WTC11 (cell line): ENCODE results near the gene CD300A. TPM values are rescaled to one million over a fixed set of nuclear protein-coding genes. Genes with fewer than 3 reads are reported as not detected.

Source experiments
- ATAC-seq: fragments of 200-7000 bp; cut with Tn5 transposase; 2 replicates; pipeline ENCODE4 v1.10.0; 2021; ENCODE audit warnings: mild to moderate bottlenecking, moderate library complexity
- CTCF ChIA-PET: fragments of 300-600 bp; sonication (Branson Sonifier 250); formaldehyde crosslinking; loops from one replicate; lab custom pipeline; 2021; ENCODE audit warnings: antibody characterized with exemption; lab: Charles Lee
- POLR2A ChIA-PET: fragments of 350-600 bp; sonication (Branson Sonifier 250); formaldehyde crosslinking; loops from one replicate; lab custom pipeline; 2021; ENCODE audit warnings: antibody characterized with exemption; lab: Charles Lee
- DNase-seq: peaks from one replicate; pipeline ENCODE4 v3.0.0; 2021; ENCODE audit warnings: low spot score
- H3K27ac Mint-ChIP-seq: 2 replicates; pipeline ENCODE4 v1.8.0; 2021; ENCODE audit warnings: mixed read lengths
- H3K27me3 Mint-ChIP-seq: 2 replicates; pipeline ENCODE4 v1.8.0; 2021; ENCODE audit warnings: low read depth, mild to moderate bottlenecking, moderate library complexity, mixed read lengths
- H3K36me3 Mint-ChIP-seq: 2 replicates; pipeline ENCODE4 v1.8.0; 2021; ENCODE audit warnings: mixed read lengths
- H3K4me1 Mint-ChIP-seq: 2 replicates; pipeline ENCODE4 v1.8.0; 2022; ENCODE audit warnings: mixed read lengths
- H3K4me3 Mint-ChIP-seq: 2 replicates; pipeline ENCODE4 v1.8.0; 2021; ENCODE audit warnings: mild to moderate bottlenecking, moderate library complexity, mixed read lengths
- H3K9me3 Mint-ChIP-seq: 2 replicates; pipeline ENCODE4 v1.8.0; 2021; ENCODE audit warnings: mixed read lengths
- AFF4 ChIP-seq: sonication (generic); formaldehyde crosslinking; IDR thresholded peaks from 2 replicates; pipeline ENCODE4 v1.8.1; 2023; ENCODE audit warnings: mild to moderate bottlenecking, missing genetic modification reagents, borderline replicate concordance
- ARID4B ChIP-seq: sonication (generic); formaldehyde crosslinking; IDR thresholded peaks from 2 replicates; pipeline ENCODE4 v1.8.0; 2023; ENCODE audit warnings: missing genetic modification reagents, mild to moderate bottlenecking, borderline replicate concordance
- ESRRA ChIP-seq: sonication (generic); formaldehyde crosslinking; IDR thresholded peaks from 2 replicates; pipeline ENCODE4 v1.8.1; 2022; ENCODE audit warnings: mild to moderate bottlenecking, missing genetic modification reagents, borderline replicate concordance
- FOXJ3 ChIP-seq: sonication (generic); formaldehyde crosslinking; IDR thresholded peaks from 2 replicates; pipeline ENCODE4 v1.9.0; 2021; ENCODE audit warnings: missing genetic modification reagents, mild to moderate bottlenecking, borderline replicate concordance
- FOXK1 ChIP-seq: sonication (generic); formaldehyde crosslinking; IDR thresholded peaks from 2 replicates; pipeline ENCODE4 v1.8.0; 2022; ENCODE audit warnings: mild to moderate bottlenecking, moderate library complexity, missing genetic modification reagents
- JUN ChIP-seq: sonication (generic); formaldehyde crosslinking; IDR thresholded peaks from 2 replicates; pipeline ENCODE4 v1.8.0; 2023; ENCODE audit warnings: mild to moderate bottlenecking, missing genetic modification reagents
- MLX ChIP-seq: sonication (generic); formaldehyde crosslinking; IDR thresholded peaks from 2 replicates; pipeline ENCODE4 v1.8.1; 2023; ENCODE audit warnings: mild to moderate bottlenecking, missing genetic modification reagents, moderate library complexity
- MYBL2 ChIP-seq: sonication (generic); formaldehyde crosslinking; IDR thresholded peaks from 2 replicates; pipeline ENCODE4 v1.8.1; 2023; ENCODE audit warnings: mild to moderate bottlenecking, moderate library complexity, missing genetic modification reagents
- OVOL2 ChIP-seq: fragments of 250-450 bp; sonication (Bioruptor Pico); IDR thresholded peaks from 2 replicates; pipeline ENCODE4 v1.9.0; 2021; ENCODE audit warnings: mild to moderate bottlenecking, borderline replicate concordance
- SP1 ChIP-seq: sonication (generic); formaldehyde crosslinking; conservative IDR thresholded peaks from 2 replicates; pipeline ENCODE4 v1.8.1; 2022; ENCODE audit warnings: missing genetic modification reagents
- ZNF121 ChIP-seq: sonication (generic); formaldehyde crosslinking; IDR thresholded peaks from 2 replicates; pipeline ENCODE4 v1.8.0; 2023; ENCODE audit warnings: missing genetic modification reagents
- ZNF219 ChIP-seq: sonication (generic); formaldehyde crosslinking; IDR thresholded peaks from 2 replicates; pipeline ENCODE4 v1.8.0; 2023; ENCODE audit warnings: missing genetic modification reagents, mild to moderate bottlenecking, borderline replicate concordance
- ZNF512 ChIP-seq: sonication (generic); formaldehyde crosslinking; IDR thresholded peaks from 2 replicates; pipeline ENCODE4 v1.8.1; 2022; ENCODE audit warnings: missing genetic modification reagents, borderline replicate concordance
- total RNA-seq: library from RNA; stranded (reverse); gene quantifications from 3 replicates; pipeline ENCODE4 v1.2.3, GENCODE V29; 2021
- TF ChIP-seq, protein P1 (sequence below): sonication (generic); formaldehyde crosslinking; IDR thresholded peaks from 2 replicates; pipeline ENCODE4 v1.8.0; 2023; ENCODE audit warnings: missing genetic modification reagents
- TF ChIP-seq, protein P2 (sequence below): sonication (generic); formaldehyde crosslinking; conservative IDR thresholded peaks from 2 replicates; pipeline ENCODE4 v1.8.1; 2023; ENCODE audit warnings: mild to moderate bottlenecking, low read depth, missing genetic modification reagents, moderate library complexity

The CD300A gene
- total RNA-seq, 1 experiment from 2014 or later, result 1.1 TPM

DNA sequence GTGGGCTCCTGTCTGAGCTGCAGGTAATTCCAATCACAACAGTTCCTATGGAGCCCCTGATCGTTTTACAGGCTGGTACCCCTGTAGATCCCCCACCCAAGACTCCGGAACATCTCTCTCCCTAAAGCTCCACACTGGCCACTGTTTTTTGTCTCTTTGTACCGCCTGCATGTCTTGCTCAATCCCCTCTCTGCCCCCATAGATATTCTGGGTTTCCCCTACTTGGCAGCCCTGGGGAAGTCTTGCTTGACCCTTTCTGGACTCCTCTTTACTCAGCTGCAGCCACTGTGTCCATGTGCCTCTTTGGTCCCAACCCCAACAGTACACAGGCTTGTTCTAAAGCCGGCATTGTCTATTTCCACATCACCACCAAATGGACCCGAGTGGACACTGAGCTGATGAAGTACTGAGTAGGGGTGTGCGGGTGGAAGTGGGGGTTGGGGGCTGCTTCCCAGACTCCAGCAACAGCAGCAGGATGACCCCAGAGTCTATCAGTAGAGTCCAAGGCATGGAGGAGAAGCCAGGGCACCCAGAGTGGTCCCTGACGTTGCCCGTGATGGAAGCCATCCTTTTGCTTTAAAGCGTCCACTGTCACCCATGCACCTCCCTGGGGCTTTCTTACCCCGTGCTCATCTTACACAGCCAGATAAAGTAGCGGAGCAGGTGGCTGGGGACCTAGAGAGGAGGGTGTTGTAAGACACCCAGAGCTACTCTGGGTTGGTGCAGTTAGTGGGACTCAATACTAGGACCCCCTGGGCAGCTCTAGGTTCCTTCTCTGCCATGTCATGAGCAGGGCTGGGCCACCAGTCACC is 58.4 kb downstream of the CD300A start:
- Mint-ChIP-seq H3K36me3 (no peaks in the 10 kb centered on the region), H3K27ac (no peak overlapping the region), H3K4me1 (no peaks in the 10 kb centered on the region), H3K9me3 (peaks cover 16% of the 10 kb centered on the region), H3K27me3 (peaks cover 24% of the 10 kb centered on the region), H3K4me3 (no peak overlapping the region)
- TF ChIP-seq ARID4B (no peak), FOXJ3 (CRISPR knock-in tag) (no peak), ZNF219 (CRISPR knock-in tag) (no peak), SP1 (CRISPR knock-in tag) (no peak), AFF4 (CRISPR knock-in tag) (no peak), OVOL2 (CRISPR knock-in tag) (no peak), FOXK1 (CRISPR knock-in tag) (no peak), ESRRA (CRISPR knock-in tag) (no peak), ZNF512 (CRISPR knock-in tag) (no peak), MYBL2 (CRISPR knock-in tag) (no peak)
- TF ChIP-seq, protein P1, sequence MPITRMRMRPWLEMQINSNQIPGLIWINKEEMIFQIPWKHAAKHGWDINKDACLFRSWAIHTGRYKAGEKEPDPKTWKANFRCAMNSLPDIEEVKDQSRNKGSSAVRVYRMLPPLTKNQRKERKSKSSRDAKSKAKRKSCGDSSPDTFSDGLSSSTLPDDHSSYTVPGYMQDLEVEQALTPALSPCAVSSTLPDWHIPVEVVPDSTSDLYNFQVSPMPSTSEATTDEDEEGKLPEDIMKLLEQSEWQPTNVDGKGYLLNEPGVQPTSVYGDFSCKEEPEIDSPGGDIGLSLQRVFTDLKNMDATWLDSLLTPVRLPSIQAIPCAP, result no peak
- CTCF ChIA-PET, result interaction anchor here (1.2 to 1.6 kb wide), 2 partner anchors 146 to 157 kb away, joined by 3 read pairs; no protein-coding TSS in a partner anchor
- ATAC-seq, result no peak
- POLR2A ChIA-PET, result no interaction called here
- no peak for DNase-seq

GRCh38 chr17:74525465-74525725 is 59.0 kb downstream of the CD300A start:
- Mint-ChIP-seq H3K9me3 (peaks cover 13% of the 10 kb centered on the region), H3K27me3 (peaks cover 30% of the 10 kb centered on the region), H3K36me3 (no peaks in the 10 kb centered on the region), H3K27ac (no peak overlapping the region), H3K4me3 (no peak overlapping the region), H3K4me1 (no peaks in the 10 kb centered on the region)
- ATAC-seq (no peak), DNase-seq (no peak)
- POLR2A ChIA-PET, result no interaction called here
- CTCF ChIA-PET, result interaction anchor here (1.2 to 1.6 kb wide), 3 partner anchors 41 to 157 kb away, joined by 3 to 4 read pairs (median 3); no protein-coding TSS in a partner anchor
- TF ChIP-seq ZNF121 (CRISPR knock-in tag), result no peak
- TF ChIP-seq AFF4 (CRISPR knock-in tag), result no peak
- no peak for TF ChIP-seq JUN (CRISPR knock-in tag)
- TF ChIP-seq MLX (CRISPR knock-in tag), result no peak
- TF ChIP-seq, protein P2, sequence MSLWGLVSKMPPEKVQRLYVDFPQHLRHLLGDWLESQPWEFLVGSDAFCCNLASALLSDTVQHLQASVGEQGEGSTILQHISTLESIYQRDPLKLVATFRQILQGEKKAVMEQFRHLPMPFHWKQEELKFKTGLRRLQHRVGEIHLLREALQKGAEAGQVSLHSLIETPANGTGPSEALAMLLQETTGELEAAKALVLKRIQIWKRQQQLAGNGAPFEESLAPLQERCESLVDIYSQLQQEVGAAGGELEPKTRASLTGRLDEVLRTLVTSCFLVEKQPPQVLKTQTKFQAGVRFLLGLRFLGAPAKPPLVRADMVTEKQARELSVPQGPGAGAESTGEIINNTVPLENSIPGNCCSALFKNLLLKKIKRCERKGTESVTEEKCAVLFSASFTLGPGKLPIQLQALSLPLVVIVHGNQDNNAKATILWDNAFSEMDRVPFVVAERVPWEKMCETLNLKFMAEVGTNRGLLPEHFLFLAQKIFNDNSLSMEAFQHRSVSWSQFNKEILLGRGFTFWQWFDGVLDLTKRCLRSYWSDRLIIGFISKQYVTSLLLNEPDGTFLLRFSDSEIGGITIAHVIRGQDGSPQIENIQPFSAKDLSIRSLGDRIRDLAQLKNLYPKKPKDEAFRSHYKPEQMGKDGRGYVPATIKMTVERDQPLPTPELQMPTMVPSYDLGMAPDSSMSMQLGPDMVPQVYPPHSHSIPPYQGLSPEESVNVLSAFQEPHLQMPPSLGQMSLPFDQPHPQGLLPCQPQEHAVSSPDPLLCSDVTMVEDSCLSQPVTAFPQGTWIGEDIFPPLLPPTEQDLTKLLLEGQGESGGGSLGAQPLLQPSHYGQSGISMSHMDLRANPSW (CRISPR knock-in tag), result no peak
